Activated CD8-positive, alpha-beta T cell treated with anti-CD3 and anti-CD28 coated beads for 36 hours (primary cell): ENCODE data around the gene CPSF4L. TPM values are rescaled to one million over a fixed set of nuclear protein-coding genes. Genes with fewer than 3 reads are reported as not detected.

Experiments
- ATAC-seq: fragments of 200-7000 bp; cut with Tn5 transposase; one replicate; pipeline ENCODE4 v1.10.0; 2021; ENCODE audit warnings: mild to moderate bottlenecking, moderate library complexity
- CTCF ChIA-PET: fragments of 350-600 bp; sonication (Branson Sonifier 250); formaldehyde crosslinking; loops from one replicate; lab custom pipeline; 2021; ENCODE audit warnings: antibody characterized with exemption; lab: Charles Lee
- POLR2A ChIA-PET: fragments of 350-600 bp; sonication (Branson Sonifier 250); formaldehyde crosslinking; loops from one replicate; lab custom pipeline; 2021; ENCODE audit warnings: antibody characterized with exemption; lab: Charles Lee
- DNase-seq: peaks from one replicate; pipeline ENCODE4 v3.0.0-alpha.2; 2020
- H3K27ac Mint-ChIP-seq: one replicate; pipeline ENCODE4 v1.8.0; 2021; ENCODE audit warnings: mild to moderate bottlenecking, mixed read lengths
- H3K27me3 Mint-ChIP-seq: one replicate; pipeline ENCODE4 v1.8.0; 2021; ENCODE audit warnings: mixed read lengths
- H3K36me3 Mint-ChIP-seq: one replicate; pipeline ENCODE4 v1.8.0; 2021; ENCODE audit warnings: low read depth, mixed read lengths
- H3K4me1 Mint-ChIP-seq: one replicate; pipeline ENCODE4 v1.8.0; 2021; ENCODE audit warnings: low read depth, mixed read lengths
- H3K4me3 Mint-ChIP-seq: one replicate; pipeline ENCODE4 v1.8.0; 2021; ENCODE audit warnings: mild to moderate bottlenecking, moderate library complexity, mixed read lengths
- H3K9me3 Mint-ChIP-seq: one replicate; pipeline ENCODE4 v1.8.0; 2021; ENCODE audit warnings: mixed read lengths
- intact Hi-C: fragments of 100-400 bp; cut with micrococcal nuclease; formaldehyde crosslinking; loops from one replicate; pipeline ENCODE4 v1.10.0; 2022
- total RNA-seq, 2 experiments: library from RNA; stranded (reverse); gene quantifications; one replicate each; pipeline ENCODE4 v1.2.3, GENCODE V29; 2021
- TF ChIP-seq, protein P1 (sequence below): fragments of 200-600 bp; IDR thresholded peaks from one replicate; pipeline ENCODE4 v1.8.0; 2022; ENCODE audit warnings: antibody characterized with exemption, mild to moderate bottlenecking

The CPSF4L gene
- total RNA-seq, 2 experiments from 2014 or later = not detected

DNA sequence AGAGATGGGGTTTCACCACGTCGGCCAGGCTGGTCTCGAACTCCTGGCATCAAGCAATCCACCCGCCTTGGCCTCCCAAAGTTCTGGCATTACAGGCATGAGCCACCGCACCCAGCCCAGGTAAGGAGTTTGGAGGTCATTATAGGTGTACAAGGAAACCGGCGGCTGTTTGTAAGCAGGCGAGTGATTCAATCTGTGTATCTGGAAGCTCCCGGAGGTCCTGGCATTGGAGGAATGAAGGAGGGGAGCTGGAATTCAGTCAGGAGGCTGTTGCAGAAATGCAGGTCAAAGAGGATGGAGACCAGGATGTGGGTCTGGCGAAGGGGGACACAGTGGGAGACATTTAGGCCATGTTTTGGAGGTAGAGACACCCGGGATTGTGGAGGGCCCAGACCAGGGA lies 31.4 kb upstream of the CPSF4L start:
- POLR2A ChIA-PET = no interaction called here
- CTCF ChIA-PET = no interaction called here
- peaks cover 10% of the 10 kb centered on the region for H3K4me1 Mint-ChIP-seq
- no peaks in the 10 kb centered on the region for H3K36me3 Mint-ChIP-seq
- intact Hi-C loops = no loop called here
- DNase-seq (no peak), ATAC-seq (no peak)
- H3K4me3 Mint-ChIP-seq = no peak overlapping the region
- no peak overlapping the region for H3K27ac Mint-ChIP-seq
- TF ChIP-seq, protein P1, sequence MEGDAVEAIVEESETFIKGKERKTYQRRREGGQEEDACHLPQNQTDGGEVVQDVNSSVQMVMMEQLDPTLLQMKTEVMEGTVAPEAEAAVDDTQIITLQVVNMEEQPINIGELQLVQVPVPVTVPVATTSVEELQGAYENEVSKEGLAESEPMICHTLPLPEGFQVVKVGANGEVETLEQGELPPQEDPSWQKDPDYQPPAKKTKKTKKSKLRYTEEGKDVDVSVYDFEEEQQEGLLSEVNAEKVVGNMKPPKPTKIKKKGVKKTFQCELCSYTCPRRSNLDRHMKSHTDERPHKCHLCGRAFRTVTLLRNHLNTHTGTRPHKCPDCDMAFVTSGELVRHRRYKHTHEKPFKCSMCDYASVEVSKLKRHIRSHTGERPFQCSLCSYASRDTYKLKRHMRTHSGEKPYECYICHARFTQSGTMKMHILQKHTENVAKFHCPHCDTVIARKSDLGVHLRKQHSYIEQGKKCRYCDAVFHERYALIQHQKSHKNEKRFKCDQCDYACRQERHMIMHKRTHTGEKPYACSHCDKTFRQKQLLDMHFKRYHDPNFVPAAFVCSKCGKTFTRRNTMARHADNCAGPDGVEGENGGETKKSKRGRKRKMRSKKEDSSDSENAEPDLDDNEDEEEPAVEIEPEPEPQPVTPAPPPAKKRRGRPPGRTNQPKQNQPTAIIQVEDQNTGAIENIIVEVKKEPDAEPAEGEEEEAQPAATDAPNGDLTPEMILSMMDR = no peak
- H3K27me3 Mint-ChIP-seq = peaks cover 4% of the 10 kb centered on the region
- H3K9me3 Mint-ChIP-seq = no peaks in the 10 kb centered on the region

DNA sequence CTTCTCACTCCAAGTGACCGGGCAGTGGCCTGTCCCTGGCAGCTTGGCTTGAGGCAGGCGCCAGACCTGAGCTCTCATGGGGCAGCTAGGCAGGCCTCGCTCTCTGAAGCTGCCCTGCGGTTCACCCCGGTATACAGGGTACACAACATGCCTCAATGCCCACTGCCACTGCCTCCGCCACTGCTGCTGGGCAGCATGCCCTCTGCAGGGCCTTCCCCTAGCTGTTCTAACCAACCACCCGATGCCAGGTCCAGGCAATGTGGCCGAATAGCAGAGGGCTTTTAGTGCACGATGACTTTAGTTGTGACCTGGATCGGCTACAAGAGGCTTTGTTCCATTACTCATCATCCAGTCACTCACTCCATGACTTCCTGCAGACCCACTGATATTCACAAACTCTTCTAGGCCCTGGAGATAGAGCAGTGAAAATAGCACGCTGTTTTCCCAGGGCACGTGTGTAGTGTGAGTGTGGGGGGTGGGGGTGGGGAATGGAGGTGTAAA lies 30.4 kb upstream of the CPSF4L start:
- Mint-ChIP-seq H3K36me3 (no peaks in the 10 kb centered on the region), H3K27me3 (peaks cover 4% of the 10 kb centered on the region), H3K9me3 (no peaks in the 10 kb centered on the region), H3K27ac (no peak overlapping the region), H3K4me3 (no peak overlapping the region), H3K4me1 (peaks cover 10% of the 10 kb centered on the region)
- intact Hi-C loops = no loop called here
- DNase-seq (no peak), ATAC-seq (no peak)
- TF ChIP-seq, protein P1 = no peak
- CTCF ChIA-PET = interaction anchor here (1.9 kb wide), 1 partner anchor 78 kb away, joined by 7 read pairs; no protein-coding TSS in a partner anchor
- POLR2A ChIA-PET = no interaction called here

DNA sequence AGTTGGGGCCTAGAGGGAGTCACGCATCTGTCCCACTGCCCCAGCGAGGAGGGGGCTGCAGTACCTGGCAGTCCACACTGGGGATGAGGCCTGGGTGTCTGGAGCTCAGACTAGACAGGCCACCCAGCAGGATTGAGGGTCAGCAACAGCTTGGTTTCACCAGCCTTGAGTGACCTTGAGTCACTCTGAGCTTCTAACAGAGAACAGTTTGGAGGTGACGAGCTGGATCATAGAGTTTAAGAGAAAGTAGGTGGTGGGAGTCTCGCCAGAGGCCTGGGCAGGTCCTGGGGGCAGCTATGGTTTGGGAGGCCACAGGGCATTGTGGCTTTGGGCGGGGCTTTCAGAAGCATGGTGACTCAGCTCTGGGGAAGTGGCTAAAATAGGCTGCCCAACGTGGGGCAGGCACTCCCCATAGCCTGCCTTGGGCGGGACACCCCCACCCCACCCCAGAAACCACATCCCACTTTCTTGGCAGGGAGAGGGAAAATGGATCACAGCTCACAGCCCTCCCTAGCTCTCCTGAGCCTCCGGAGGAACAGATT lies 29.7 kb upstream of the CPSF4L start:
- Mint-ChIP-seq H3K4me1 (peaks cover 10% of the 10 kb centered on the region), H3K4me3 (no peak overlapping the region), H3K27ac (no peak overlapping the region), H3K36me3 (no peaks in the 10 kb centered on the region), H3K9me3 (no peaks in the 10 kb centered on the region), H3K27me3 (peaks cover 4% of the 10 kb centered on the region)
- TF ChIP-seq, protein P1 = no peak
- CTCF ChIA-PET = interaction anchor here (1.8 to 1.9 kb wide), 2 partner anchors 35 to 79 kb away, joined by 6 to 7 read pairs; no protein-coding TSS in a partner anchor
- DNase-seq (peak; percentile 13), ATAC-seq (peak; percentile 37)
- intact Hi-C loops = no loop called here
- POLR2A ChIA-PET = no interaction called here

DNA sequence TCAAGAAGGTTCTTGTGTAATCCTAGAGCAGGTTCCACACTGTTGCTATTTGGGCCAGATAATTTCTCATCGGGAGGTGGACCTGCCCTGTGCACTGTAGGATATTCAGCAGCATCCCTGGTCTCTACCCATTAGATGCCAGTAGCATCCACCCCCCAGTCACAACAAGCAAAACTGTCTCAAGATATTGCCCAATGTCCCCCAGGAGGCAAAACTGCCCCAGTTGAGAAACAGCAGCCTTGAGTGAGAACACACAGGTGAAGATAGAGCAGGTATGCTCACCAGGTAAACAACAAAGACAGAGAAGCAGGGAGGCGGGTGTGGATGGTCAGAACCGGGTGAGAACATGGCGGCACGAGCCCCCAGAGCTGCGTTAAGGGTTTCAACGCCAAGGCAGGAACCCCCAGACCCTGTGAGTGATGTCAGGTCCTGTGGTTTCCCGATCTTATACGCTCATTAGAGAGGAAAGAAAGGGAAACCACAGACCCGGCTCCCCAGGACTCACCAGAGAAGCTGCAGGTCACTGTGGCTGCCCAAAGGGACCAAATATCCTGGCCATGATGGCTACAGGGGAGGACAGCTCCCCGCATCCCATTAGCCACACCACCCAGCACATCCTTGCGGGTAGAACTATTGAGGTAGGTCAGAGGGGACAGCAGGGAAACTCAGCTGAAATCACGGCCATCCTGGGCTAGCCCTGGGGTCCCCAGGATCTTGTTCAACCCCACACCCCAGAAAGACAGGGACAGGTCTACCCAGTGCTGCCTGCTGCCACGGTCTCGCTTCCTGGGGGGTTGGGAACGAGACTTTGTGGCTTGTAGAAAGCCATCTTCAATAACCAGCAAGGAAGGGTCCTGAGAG lies 28.9 kb upstream of the CPSF4L start:
- POLR2A ChIA-PET = no interaction called here
- no peak for ATAC-seq

More for the DNA sequence above, 28.9 kb upstream of the CPSF4L start:
- DNase-seq = no peak
- no peaks in the 10 kb centered on the region for H3K9me3 Mint-ChIP-seq
- H3K27me3 Mint-ChIP-seq = peaks cover 4% of the 10 kb centered on the region
- TF ChIP-seq, protein P1 = no peak
- CTCF ChIA-PET = interaction anchor here (1.8 to 1.9 kb wide), 2 partner anchors 34 to 79 kb away, joined by 6 to 7 read pairs; no protein-coding TSS in a partner anchor
- H3K4me1 Mint-ChIP-seq = peaks cover 10% of the 10 kb centered on the region
- H3K27ac Mint-ChIP-seq = no peak overlapping the region
- intact Hi-C loops = no loop called here
- no peaks in the 10 kb centered on the region for H3K36me3 Mint-ChIP-seq
- no peak overlapping the region for H3K4me3 Mint-ChIP-seq
